Activated CD8-positive, alpha-beta memory T cell treated with anti-CD3 and anti-CD28 coated beads, Interleukin-2, amount 50 U/mL, for 24 hours (primary cell): ENCODE results near the gene OR12D2.
"Not testable (repeated sequence)": the region's sequence is repeated elsewhere in the genome, so short reads cannot be mapped to it uniquely, and the experiment has no call there.

ENCODE experiments used
- DNase-seq: peaks from one replicate; pipeline ENCODE4 v3.0.0-alpha.2; 2020; ENCODE audit errors: extremely low read depth

The OR12D2 gene

DNA sequence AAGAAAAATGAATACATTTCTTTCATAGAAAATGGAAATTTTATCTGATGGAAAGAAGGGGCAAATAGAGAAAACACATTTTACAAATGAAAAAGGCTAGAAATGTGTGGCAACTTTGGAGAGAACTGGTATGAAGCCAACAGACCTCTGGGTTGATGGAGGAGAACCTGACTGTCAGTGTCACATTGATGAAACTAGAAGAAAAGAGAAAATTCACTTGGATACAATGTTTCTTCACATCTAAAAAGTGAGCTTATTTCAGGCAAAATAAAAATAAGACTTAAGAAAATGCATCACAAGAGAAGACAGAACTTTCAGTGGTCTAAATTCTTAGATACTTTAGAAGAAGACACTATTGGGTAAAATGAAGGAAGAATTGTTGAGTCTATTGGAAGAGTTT lies at the start of gene OR12D2:
TSS of gene OR12D2 (plus strand) at position 301 of the 400 bp plus-strand sequence. CDS start 1,069 bp downstream, outside the sequence.
- no peak for DNase-seq

DNA sequence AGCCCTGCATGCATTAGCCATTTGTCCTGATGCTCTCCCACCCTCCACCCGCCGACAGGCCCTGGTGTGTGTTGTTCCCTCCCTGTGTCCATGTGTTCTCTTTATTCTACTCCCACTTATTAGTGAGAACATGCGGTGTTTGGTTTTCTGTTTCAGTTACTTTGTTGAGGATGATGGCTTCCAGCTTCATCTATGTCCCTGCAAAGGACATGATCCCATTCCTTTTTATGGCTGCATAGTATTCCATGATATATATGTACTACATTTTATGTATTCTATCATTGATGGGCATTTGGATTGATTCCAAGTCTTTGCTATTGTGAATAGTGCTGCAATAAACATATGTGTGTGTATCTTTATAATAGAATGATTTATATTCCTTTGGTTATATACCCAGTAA lies 46.1 kb upstream of the OR12D2 start:
- not testable (repeated sequence) for DNase-seq

GRCh38 chr6:29354980-29355379 lies 40.5 kb upstream of the OR12D2 start:
- DNase-seq, result no peak

GRCh38 chr6:29355603-29356002 lies 39.8 kb upstream of the OR12D2 start:
- DNase-seq, result no peak

GRCh38 chr6:29368765-29369164 lies 26.7 kb upstream of the OR12D2 start, which contains the start of gene OR5V1:
TSS of gene OR5V1 (minus strand) at chr6:29368865. CDS start at chr6:29356195, 12,670 bp downstream.
- no peak for DNase-seq

GRCh38 chr6:29375191-29375590 lies 20.2 kb upstream of the OR12D2 start, which contains the start of gene OR12D3:
TSS of gene OR12D3 (minus strand) at chr6:29375291. CDS start at chr6:29375287, 4 bp downstream.
- no peak for DNase-seq

GRCh38 chr6:29376003-29376402 lies 19.4 kb upstream of the OR12D2 start:
- no peak for DNase-seq

- DNase-seq, result no peak
Measured at GRCh38 chr6:29388533-29388932, 6.9 kb upstream of the OR12D2 start.

DNA sequence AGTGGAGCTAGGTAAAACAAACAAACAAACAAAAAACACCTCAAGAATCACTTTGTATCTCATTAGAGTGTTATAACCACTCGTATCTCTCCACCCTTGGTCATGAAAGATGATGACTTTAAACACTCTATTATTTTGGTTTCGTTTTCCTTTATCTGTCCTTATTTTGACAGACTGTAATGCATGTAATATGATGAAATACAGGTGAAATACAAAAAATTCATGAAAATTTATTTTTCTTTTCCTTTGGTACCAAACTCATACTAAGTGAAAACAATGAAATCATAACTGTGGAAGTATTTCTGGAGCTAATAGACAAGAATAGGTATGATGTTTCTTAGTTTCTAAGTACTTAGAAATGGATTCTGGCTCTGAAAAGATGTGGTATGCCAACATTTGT lies 4.1 kb downstream of the OR12D2 start:
- DNase-seq, result no peak

DNA sequence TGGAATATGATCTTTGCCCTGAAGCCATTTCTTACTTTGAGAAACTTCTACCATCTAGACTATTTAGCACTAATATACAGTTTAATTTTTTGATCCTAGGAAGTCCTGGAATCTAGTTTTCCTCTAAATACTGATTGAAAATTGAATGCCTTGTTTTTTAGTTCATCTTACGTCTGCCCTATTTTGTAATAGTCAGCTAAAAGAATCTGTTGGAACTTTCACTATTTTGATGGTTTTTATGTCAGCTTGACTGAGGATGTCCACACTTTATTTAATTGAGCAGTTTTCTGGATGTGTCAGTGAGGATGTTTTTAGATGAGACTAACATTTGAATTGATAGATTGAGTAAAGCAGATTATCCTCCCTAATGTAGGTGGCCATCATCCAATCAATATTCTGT lies 8.4 kb downstream of the OR12D2 start:
- no peak for DNase-seq

DNA sequence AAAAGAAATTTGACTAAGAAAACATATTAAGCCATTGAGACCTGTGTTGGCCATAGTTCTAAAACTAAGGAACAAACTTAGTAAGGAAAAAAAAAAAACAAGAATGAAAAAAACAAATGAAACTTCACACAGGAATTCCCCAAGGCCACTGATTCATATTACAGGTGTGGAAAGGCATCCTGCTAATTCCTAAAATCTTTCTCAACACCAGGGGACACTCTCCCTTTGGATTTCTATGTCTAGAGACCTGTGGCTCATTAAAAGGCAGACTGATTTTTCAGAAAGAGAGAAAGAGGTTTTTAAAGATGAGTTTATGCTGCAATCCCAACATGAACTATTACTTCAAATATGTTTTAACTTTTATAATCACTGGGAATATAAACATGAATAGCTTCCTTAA lies 19.2 kb downstream of the OR12D2 start, which contains the start of gene OR12D1:
TSS of gene OR12D1 (plus strand) at position 341 of the 400 bp plus-strand sequence.
- no peak for DNase-seq

DNA sequence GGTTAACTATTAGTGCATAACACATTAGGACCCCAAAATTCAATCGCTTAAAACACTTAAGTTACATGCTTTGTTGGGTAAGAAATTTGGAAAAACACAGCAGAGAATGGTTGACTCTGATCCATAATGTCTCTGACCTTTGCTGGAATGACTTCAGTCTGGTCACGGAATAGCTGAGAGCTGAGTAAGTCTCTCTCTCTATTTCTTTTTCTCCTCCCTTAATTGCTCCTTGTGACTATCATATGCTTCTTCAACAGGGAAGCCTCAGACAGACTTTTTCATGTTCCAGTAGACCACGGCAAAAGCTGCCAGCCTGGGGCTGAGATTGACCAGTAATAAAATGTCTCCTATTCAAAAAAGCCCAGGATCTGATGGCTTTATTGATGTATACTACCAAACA lies 24.1 kb downstream of the OR12D2 start:
- no peak for DNase-seq

DNA sequence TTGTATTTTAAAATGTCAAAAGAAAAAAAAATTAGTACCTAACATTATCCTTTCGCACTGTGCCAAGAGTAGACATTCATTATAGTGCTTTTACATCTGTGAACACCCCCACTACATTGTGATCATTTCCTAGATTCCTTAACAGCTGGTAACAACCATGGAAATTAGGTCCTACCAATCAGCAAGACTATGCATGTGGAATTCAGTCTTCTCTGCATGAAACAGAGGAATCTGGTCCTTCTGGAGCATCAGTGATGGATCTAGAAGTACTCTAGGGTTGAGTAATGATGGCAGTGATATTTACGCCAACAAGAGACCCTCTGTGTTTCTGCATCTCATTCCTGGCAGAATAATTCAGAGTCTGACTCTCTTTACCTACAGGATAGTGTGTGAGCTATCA lies 28.7 kb downstream of the OR12D2 start:
- no peak for DNase-seq

DNA sequence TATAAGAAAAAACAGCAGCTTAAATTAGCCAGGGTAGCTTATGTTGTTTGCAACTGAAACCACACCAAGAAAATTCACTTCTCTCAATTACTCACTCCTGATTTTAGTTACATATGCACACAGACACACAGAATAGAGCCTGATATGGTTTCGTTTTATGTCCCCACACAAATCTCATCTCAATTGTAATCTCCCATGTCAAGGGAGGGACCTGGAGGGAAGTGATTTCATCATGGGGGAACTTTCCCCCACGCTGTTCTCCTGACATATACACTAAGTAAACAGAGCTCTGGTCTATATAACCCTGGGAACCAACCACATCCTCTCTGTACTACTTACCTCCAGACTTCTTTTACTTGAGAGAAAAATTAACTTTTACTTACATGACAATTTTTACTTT lies 29.1 kb downstream of the OR12D2 start:
- DNase-seq, result no peak

- no peak for DNase-seq
Measured at GRCh38 chr6:29425075-29425474, 29.6 kb downstream of the OR12D2 start.

GRCh38 chr6:29426654-29427053 lies 31.2 kb downstream of the OR12D2 start:
- no peak for DNase-seq

DNA sequence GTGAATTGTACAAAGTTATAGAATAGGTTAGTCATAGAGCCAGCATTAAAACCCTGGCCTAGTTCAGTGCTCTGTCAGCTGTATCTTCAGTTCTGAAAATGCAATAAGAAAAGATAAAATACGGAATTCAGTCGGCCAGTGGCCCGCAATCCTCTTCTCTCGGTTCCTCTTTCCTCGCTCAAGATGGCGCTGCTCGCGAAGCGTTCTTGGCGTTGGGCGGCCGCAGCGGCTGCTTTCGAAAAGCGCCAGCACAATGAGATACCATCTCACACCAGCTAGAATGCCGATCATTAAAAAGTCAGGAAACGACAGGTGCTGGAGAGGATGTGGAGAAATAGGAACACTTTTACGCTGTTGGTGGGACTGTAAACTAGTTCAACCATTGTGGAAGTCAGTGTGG lies 41.3 kb downstream of the OR12D2 start:
- not testable (repeated sequence) for DNase-seq

- DNase-seq, result no peak
Measured at GRCh38 chr6:29439006-29439405, 43.6 kb downstream of the OR12D2 start, which contains the start of gene OR10C1. TSS of gene OR10C1 (plus strand) at chr6:29439306. CDS start at chr6:29440016, 710 bp downstream.

GRCh38 chr6:29442719-29443118 lies 47.3 kb downstream of the OR12D2 start:
- DNase-seq, result no peak

- DNase-seq, result not testable (repeated sequence)
Measured at GRCh38 chr6:29444031-29444430, 48.6 kb downstream of the OR12D2 start.
